ENCODE results near the gene NCOA6.
A peak's percentile ranks its signal among the peaks of the same experiment; 100 is the strongest.

Gene NCOA6

DNA sequence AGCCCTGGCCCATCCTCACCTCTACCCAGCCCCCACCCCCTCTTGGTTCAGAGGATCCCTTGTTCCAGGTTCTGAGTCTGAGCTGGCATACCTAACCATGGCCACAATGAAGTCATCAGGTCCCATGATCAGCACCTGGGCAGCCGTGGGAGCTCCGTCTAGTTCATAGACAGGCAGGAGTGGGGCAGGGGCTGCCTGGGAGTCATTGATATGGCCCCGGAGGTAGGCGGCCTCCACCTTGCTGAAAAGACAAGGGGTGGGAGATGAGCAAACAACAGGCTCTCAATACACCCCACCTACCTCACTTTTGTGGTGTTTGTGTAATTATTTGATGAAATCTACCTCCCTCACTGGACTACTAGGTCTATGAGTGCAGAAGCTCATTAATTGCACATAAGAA is 26.8 kb upstream of the NCOA6 start:
- TF ChIP-seq, protein P1, sequence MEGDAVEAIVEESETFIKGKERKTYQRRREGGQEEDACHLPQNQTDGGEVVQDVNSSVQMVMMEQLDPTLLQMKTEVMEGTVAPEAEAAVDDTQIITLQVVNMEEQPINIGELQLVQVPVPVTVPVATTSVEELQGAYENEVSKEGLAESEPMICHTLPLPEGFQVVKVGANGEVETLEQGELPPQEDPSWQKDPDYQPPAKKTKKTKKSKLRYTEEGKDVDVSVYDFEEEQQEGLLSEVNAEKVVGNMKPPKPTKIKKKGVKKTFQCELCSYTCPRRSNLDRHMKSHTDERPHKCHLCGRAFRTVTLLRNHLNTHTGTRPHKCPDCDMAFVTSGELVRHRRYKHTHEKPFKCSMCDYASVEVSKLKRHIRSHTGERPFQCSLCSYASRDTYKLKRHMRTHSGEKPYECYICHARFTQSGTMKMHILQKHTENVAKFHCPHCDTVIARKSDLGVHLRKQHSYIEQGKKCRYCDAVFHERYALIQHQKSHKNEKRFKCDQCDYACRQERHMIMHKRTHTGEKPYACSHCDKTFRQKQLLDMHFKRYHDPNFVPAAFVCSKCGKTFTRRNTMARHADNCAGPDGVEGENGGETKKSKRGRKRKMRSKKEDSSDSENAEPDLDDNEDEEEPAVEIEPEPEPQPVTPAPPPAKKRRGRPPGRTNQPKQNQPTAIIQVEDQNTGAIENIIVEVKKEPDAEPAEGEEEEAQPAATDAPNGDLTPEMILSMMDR (IDR thresholded peaks at IDR 0.05; ENCODE audit: control insufficient read depth, extremely low read depth, insufficient read depth), result no peak
- DNase-seq (ENCODE audit: low read depth), result no peak
- no peak overlapping the region for H3K4me3 ChIP-seq (ENCODE audit: low read depth, low read length)

DNA sequence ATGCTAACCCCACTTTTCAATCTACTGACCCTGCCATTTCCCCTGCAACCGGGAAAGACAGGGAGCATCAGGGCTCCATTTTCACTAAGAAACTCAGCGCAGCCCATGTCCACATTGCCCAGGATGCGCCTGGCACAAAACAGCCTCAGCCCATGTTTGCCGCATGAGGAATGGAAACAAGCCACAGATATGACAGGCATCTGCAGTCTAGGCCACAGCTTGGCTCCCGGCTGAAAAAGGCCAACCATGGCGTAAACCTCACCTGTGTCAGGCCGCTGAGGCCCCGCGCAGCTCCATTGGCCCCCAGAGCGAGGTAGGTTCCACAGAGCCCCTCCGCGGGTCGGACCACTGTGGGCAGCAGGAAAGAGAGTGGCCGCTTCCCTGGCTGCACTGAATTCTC is 25.5 kb upstream of the NCOA6 start:
- DNase-seq (ENCODE audit: low read depth), result no peak
- no peak overlapping the region for H3K4me3 ChIP-seq (ENCODE audit: low read depth, low read length)
- TF ChIP-seq, protein P1 (IDR thresholded peaks at IDR 0.05; ENCODE audit: control insufficient read depth, extremely low read depth, insufficient read depth), result no peak

DNA sequence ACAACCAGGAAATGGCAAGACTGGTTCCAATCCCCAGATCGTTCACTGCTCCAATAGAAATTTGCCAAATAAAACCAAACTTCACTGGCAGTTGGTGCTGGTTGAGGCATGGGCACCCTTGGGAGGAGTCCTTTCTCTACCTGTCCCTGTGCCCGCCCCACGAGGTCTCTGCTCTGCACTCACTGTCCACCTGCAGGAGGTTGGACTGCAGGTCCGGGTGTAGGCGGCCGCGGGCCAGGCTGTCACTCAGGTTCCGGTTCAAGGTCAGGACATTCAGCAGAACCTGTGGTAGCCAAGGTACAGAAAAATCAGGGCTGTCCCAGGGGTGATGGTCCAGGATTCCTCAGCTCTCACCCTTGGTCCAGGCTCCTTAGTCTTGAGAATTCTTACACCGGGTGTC is 24.3 kb upstream of the NCOA6 start:
- TF ChIP-seq, protein P1 (IDR thresholded peaks at IDR 0.05; ENCODE audit: control insufficient read depth, extremely low read depth, insufficient read depth), result no peak
- H3K4me3 ChIP-seq (ENCODE audit: low read depth, low read length), result no peak overlapping the region
- DNase-seq (ENCODE audit: low read depth), result no peak

DNA sequence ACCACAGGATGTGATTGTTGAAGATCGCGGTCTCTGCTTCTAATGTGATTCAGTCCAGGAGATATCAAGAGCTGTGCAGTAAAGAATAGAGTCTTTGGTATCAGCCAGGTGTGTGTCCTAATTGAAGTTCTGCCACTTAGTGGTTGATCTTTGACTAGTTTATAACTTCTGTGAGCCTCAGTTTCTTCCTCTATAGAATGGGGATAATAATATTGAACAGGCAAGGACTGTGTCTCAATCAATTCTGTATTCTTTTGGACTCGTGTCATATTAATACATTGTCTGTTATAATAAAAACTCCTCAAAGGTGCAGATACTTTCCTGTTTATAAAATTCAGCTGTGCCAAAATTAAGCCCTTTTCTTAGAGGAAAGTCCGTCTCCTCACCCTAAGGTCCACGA is 23.1 kb upstream of the NCOA6 start:
- DNase-seq (ENCODE audit: low read depth), result no peak
- TF ChIP-seq, protein P1 (IDR thresholded peaks at IDR 0.05; ENCODE audit: control insufficient read depth, extremely low read depth, insufficient read depth), result no peak
- no peak overlapping the region for H3K4me3 ChIP-seq (ENCODE audit: low read depth, low read length)

DNA sequence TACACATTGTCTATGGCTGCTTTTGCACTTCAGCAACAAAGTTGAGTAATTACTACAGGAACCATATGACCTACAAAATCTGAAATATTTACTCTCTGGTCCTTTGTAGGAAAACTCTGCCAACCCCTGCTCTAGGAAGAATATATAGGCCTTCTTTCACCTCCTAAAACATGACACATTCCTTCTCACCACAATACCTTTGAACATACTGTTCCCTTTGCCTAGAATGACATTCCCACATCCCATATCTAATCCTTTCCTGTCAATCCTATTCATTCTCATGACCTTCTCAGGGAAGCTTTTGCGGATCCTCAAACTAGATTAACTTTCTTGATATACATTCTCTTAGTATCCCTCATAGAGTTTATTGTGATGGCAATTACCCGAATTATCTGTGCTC is 18.0 kb upstream of the NCOA6 start:
- DNase-seq (ENCODE audit: low read depth), result no peak

DNA sequence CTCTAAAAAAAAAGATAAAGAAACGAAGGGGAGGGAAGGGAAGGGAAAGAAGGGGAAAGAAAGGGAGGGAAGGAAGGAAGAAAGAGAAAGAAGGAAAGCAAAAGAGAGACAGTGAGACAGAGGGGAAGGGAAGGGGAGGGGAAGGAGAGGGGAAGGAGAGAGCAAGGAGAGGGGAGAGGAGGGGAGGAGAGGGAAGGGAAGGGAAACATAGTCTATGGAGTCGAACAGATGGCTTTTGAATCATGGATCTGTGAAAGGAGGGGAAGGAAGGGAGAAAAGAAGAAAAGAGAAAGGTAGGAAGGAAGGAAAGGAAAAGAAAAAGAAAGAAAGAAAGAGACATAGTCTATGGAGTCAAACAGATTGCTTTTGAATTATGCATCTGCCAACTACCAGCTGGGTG is 16.7 kb upstream of the NCOA6 start:
- no peak for DNase-seq (ENCODE audit: low read depth)
- TF ChIP-seq, protein P1 (IDR thresholded peaks at IDR 0.05; ENCODE audit: control insufficient read depth, extremely low read depth, insufficient read depth), result no peak
- no peak overlapping the region for H3K4me3 ChIP-seq (ENCODE audit: low read depth, low read length)

More for the DNA sequence above, 18.0 kb upstream of the NCOA6 start:
- TF ChIP-seq, protein P1 (IDR thresholded peaks at IDR 0.05; ENCODE audit: control insufficient read depth, extremely low read depth, insufficient read depth), result no peak
- H3K4me3 ChIP-seq (ENCODE audit: low read depth, low read length), result no peak overlapping the region

DNA sequence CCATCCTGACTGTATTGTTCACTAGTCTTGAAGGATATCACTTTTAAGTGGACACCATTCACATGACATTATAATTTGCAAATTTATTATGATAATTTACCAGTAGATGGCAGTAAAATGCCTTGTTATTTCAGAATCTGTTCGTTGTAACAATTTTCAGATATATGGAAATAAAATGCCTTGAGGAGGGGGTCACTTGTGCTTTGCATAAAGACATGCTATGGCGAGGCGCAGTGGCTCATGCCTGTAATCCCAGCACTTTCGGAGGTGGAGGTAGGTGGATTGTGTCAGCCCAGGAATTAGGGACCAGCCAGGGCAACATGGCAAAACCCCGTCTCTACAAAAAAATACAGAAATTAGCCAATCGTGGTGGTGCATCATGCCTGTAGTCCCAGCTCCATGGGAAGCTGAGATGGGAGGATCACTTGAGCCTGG is 9.0 kb upstream of the NCOA6 start:
- TF ChIP-seq, protein P1 (IDR thresholded peaks at IDR 0.05; ENCODE audit: control insufficient read depth, extremely low read depth, insufficient read depth), result peak; percentile 35
- H3K4me3 ChIP-seq (ENCODE audit: low read depth, low read length), result no peak overlapping the region
- no peak for DNase-seq (ENCODE audit: low read depth)

All from LNCaP clone FGC (cell line).